PC-9 (cell line): ENCODE measurements around the gene COL8A2. TPM values are rescaled to one million over a fixed set of nuclear protein-coding genes. Genes with fewer than 3 reads are reported as not detected.

Experiments used
- BruUV-seq: library from RNA; stranded (reverse); fragments of 400-500 nt; replicated peaks from 2 replicates; lab custom pipeline; 2021; lab: Mats Ljungman, UMichigan
- CTCF ChIA-PET: fragments of 300-600 bp; sonication (Branson Sonifier 250); formaldehyde crosslinking; loops from one replicate; lab custom pipeline; 2022; ENCODE audit warnings: antibody characterized with exemption; lab: Charles Lee
- POLR2A ChIA-PET: fragments of 300-600 bp; sonication (Branson Sonifier 250); formaldehyde crosslinking; loops from one replicate; lab custom pipeline; 2022; ENCODE audit warnings: antibody characterized with exemption; ENCODE audit not compliant: unreplicated experiment; lab: Charles Lee
- DNase-seq, 2 experiments: peaks; one replicate each; pipeline versions ENCODE4 v3.0.0 to v3.0.0-alpha.2; 2015 to 2022; ENCODE audit warnings: mixed read lengths in 1 of 2
- H2AFZ ChIP-seq: fragments of 200-600 bp; sonication (generic); 2 replicates; pipeline ENCODE4 v1.8.1; 2017; ENCODE audit warnings: antibody characterized with exemption
- H3F3A ChIP-seq: fragments of 200-600 bp; sonication (generic); 2 replicates; pipeline ENCODE4 v1.8.1; 2017; ENCODE audit warnings: antibody characterized with exemption, mild to moderate bottlenecking, low read depth; ENCODE audit not compliant: insufficient read depth
- H3K27ac ChIP-seq: fragments of 200-600 bp; sonication (generic); 2 replicates; pipeline ENCODE4 v1.6.1; 2016; ENCODE audit warnings: mixed run types
- H3K27me3 ChIP-seq: fragments of 200-600 bp; sonication (generic); 2 replicates; pipeline ENCODE4 v1.6.1; 2016; ENCODE audit warnings: low read depth, mixed run types; ENCODE audit not compliant: insufficient read depth
- H3K36me3 ChIP-seq: fragments of 200-600 bp; sonication (generic); 2 replicates; pipeline ENCODE4 v1.6.1; 2016; ENCODE audit warnings: low read depth, mixed run types
- H3K4me1 ChIP-seq: fragments of 200-600 bp; sonication (generic); replicated peaks from 2 replicates; pipeline ENCODE4 v1.6.1; 2016; ENCODE audit warnings: mixed run types; ENCODE audit not compliant: insufficient read depth
- H3K4me2 ChIP-seq: fragments of 200-600 bp; sonication (generic); 2 replicates; pipeline ENCODE4 v1.6.1; 2017; ENCODE audit warnings: mixed run types
- H3K4me3 ChIP-seq: fragments of 200-600 bp; sonication (generic); 2 replicates; pipeline ENCODE4 v1.6.1; 2016; ENCODE audit warnings: mixed run types
- H3K79me2 ChIP-seq: fragments of 200-600 bp; sonication (generic); 2 replicates; pipeline ENCODE4 v1.6.1; 2017; ENCODE audit warnings: low read depth, mixed run types
- H3K9me2 ChIP-seq: fragments of 200-600 bp; sonication (generic); 2 replicates; pipeline ENCODE4 v1.8.1; 2017; ENCODE audit warnings: mild to moderate bottlenecking; ENCODE audit not compliant: insufficient read depth
- H3K9me3 ChIP-seq: fragments of 200-600 bp; sonication (generic); 2 replicates; pipeline ENCODE4 v1.8.1; 2016; ENCODE audit warnings: low read depth; ENCODE audit not compliant: insufficient read depth
- H4K20me1 ChIP-seq: fragments of 200-600 bp; sonication (generic); 2 replicates; pipeline ENCODE4 v1.8.1; 2017; ENCODE audit not compliant: insufficient read depth
- CTCF ChIP-seq: fragments of 200-600 bp; sonication (generic); conservative IDR thresholded peaks from 2 replicates; pipeline ENCODE4 v1.6.1; 2017; ENCODE audit warnings: mixed run types, antibody characterized with exemption, mild to moderate bottlenecking, moderate library complexity
- EZH2 ChIP-seq: fragments of 200-600 bp; sonication (generic); IDR thresholded peaks from 2 replicates; pipeline ENCODE4 v1.8.0; 2017; ENCODE audit warnings: antibody characterized with exemption, low read depth
- intact Hi-C: fragments of 100-400 bp; cut with micrococcal nuclease; formaldehyde crosslinking; loops from one replicate; pipeline ENCODE4 v1.10.0; 2022; ENCODE audit not compliant: unreplicated experiment
- total RNA-seq: library from RNA; stranded (reverse); gene quantifications from 2 replicates; pipeline ENCODE4 v1.2.3, GENCODE V29; 2021

The COL8A2 gene
- total RNA-seq, 1 experiment from 2014 or later: 0.20 TPM

GRCh38 chr1:36119456-36119855 lies 5.6 kb downstream of the COL8A2 start:
- Histone ChIP-seq H3K4me3 (no peak overlapping the region), H3K79me2 (no peaks in the 10 kb centered on the region)
- CTCF ChIA-PET: interaction anchor here (0.6 to 1.7 kb wide), 3 partner anchors 15 to 153 kb away, joined by 3 to 9 read pairs (median 6); no protein-coding TSS in a partner anchor

GRCh38 chr1:36118447-36119204 lies 6.4 kb downstream of the COL8A2 start:
- Histone ChIP-seq H3K4me1 (no peaks in the 10 kb centered on the region), H3K36me3 (no peaks in the 10 kb centered on the region), H3K79me2 (no peaks in the 10 kb centered on the region), H3F3A (0 out of 2 replicates have a peak, but pooled peaks cover 5% of the 10 kb centered on the region), H3K4me3 (no peak overlapping the region), H3K27me3 (peaks cover 5% of the 10 kb centered on the region; the same call in 1 of the 2 replicates), H3K4me2 (no peak overlapping the region), H3K27ac (no peak overlapping the region), H4K20me1 (no peaks in the 10 kb centered on the region; the same call in 1 of the 2 replicates), H3K9me3 (no peaks in the 10 kb centered on the region), H3K9me2 (no peaks in the 10 kb centered on the region), H2AFZ (no peak overlapping the region)
- ChIA-PET CTCF (interaction anchor here (0.6 to 1.7 kb wide), 2 partner anchors 16 to 310 kb away, joined by 6 to 7 read pairs; no protein-coding TSS in a partner anchor), POLR2A (no interaction called here)
- no TSS peak for BruUV-seq
- DNase-seq: no peak
- TF ChIP-seq EZH2: no peak
- TF ChIP-seq CTCF: no peak
- intact Hi-C loops: no loop called here

More at GRCh38 chr1:36119456-36119855, 5.6 kb downstream of the COL8A2 start:
- BruUV-seq: no TSS peak
- H2AFZ ChIP-seq: no peak overlapping the region
- intact Hi-C loops: no loop called here
- no peaks in the 10 kb centered on the region for H3K9me3 ChIP-seq
- peaks cover 13% of the 10 kb centered on the region; the same call in 1 of the 2 replicates for H3K27me3 ChIP-seq
- DNase-seq: no peak
- 0 out of 2 replicates have a peak, but pooled peaks cover 5% of the 10 kb centered on the region for H3F3A ChIP-seq
- POLR2A ChIA-PET: interaction anchor here (0.7 kb wide), 1 partner anchor 10 kb away, joined by 6 read pairs; no protein-coding TSS in a partner anchor
- TF ChIP-seq CTCF: no peak
- TF ChIP-seq EZH2: no peak
- no peaks in the 10 kb centered on the region for H3K9me2 ChIP-seq
- H3K4me1 ChIP-seq: no peaks in the 10 kb centered on the region
- H3K4me2 ChIP-seq: no peak overlapping the region
- H3K27ac ChIP-seq: no peak overlapping the region
- H4K20me1 ChIP-seq: no peaks in the 10 kb centered on the region; the same call in 1 of the 2 replicates
- no peaks in the 10 kb centered on the region for H3K36me3 ChIP-seq

GRCh38 chr1:36116901-36117300 lies 8.1 kb downstream of the COL8A2 start:
- CTCF ChIA-PET: interaction anchor here (0.5 to 0.6 kb wide), 2 partner anchors 137 to 205 kb away, joined by 7 to 12 read pairs; no protein-coding TSS in a partner anchor
- Histone ChIP-seq H3K9me3 (no peaks in the 10 kb centered on the region), H3K79me2 (no peaks in the 10 kb centered on the region), H4K20me1 (no peaks in the 10 kb centered on the region; the same call in 1 of the 2 replicates), H3K9me2 (no peaks in the 10 kb centered on the region), H2AFZ (no peak overlapping the region), H3K4me2 (no peak overlapping the region), H3K36me3 (no peaks in the 10 kb centered on the region), H3K27ac (no peak overlapping the region), H3K4me1 (no peaks in the 10 kb centered on the region), H3K27me3 (no peaks in the 10 kb centered on the region), H3F3A (0 out of 2 replicates have a peak, but pooled peaks cover 5% of the 10 kb centered on the region), H3K4me3 (no peak overlapping the region)
- BruUV-seq: no TSS peak
- POLR2A ChIA-PET: interaction anchor here (0.6 kb wide), 1 partner anchor 29 kb away, joined by 3 read pairs; no protein-coding TSS in a partner anchor
- no peak for DNase-seq
- no peak for TF ChIP-seq EZH2
- no peak for TF ChIP-seq CTCF
- intact Hi-C loops: no loop called here
